WTC11 (cell line): ENCODE measurements around the gene DNAAF5. TPM values are rescaled to one million over a fixed set of nuclear protein-coding genes. Genes with fewer than 3 reads are reported as not detected.

Experiments used
- ATAC-seq: fragments of 200-7000 bp; cut with Tn5 transposase; 2 replicates; pipeline ENCODE4 v1.10.0; 2021; ENCODE audit warnings: mild to moderate bottlenecking, moderate library complexity
- CTCF ChIA-PET: fragments of 300-600 bp; sonication (Branson Sonifier 250); formaldehyde crosslinking; loops from one replicate; lab custom pipeline; 2021; ENCODE audit warnings: antibody characterized with exemption; lab: Charles Lee
- POLR2A ChIA-PET: fragments of 350-600 bp; sonication (Branson Sonifier 250); formaldehyde crosslinking; loops from one replicate; lab custom pipeline; 2021; ENCODE audit warnings: antibody characterized with exemption; lab: Charles Lee
- DNase-seq: peaks from one replicate; pipeline ENCODE4 v3.0.0; 2021; ENCODE audit warnings: low spot score
- H3K27ac Mint-ChIP-seq: 2 replicates; pipeline ENCODE4 v1.8.0; 2021; ENCODE audit warnings: mixed read lengths
- H3K27me3 Mint-ChIP-seq: 2 replicates; pipeline ENCODE4 v1.8.0; 2021; ENCODE audit warnings: low read depth, mild to moderate bottlenecking, moderate library complexity, mixed read lengths
- H3K36me3 Mint-ChIP-seq: 2 replicates; pipeline ENCODE4 v1.8.0; 2021; ENCODE audit warnings: mixed read lengths
- H3K4me1 Mint-ChIP-seq: 2 replicates; pipeline ENCODE4 v1.8.0; 2022; ENCODE audit warnings: mixed read lengths
- H3K4me3 Mint-ChIP-seq: 2 replicates; pipeline ENCODE4 v1.8.0; 2021; ENCODE audit warnings: mild to moderate bottlenecking, moderate library complexity, mixed read lengths
- H3K9me3 Mint-ChIP-seq: 2 replicates; pipeline ENCODE4 v1.8.0; 2021; ENCODE audit warnings: mixed read lengths
- CREB1 ChIP-seq: sonication (generic); formaldehyde crosslinking; IDR thresholded peaks from 2 replicates; pipeline ENCODE4 v1.8.0; 2023; ENCODE audit warnings: mild to moderate bottlenecking, missing genetic modification reagents
- GABPB1 ChIP-seq: sonication (generic); formaldehyde crosslinking; IDR thresholded peaks from 2 replicates; pipeline ENCODE4 v1.8.1; 2023; ENCODE audit warnings: mild to moderate bottlenecking, missing genetic modification reagents
- GTF2I ChIP-seq: fragments of 250-450 bp; sonication (Bioruptor Pico); conservative IDR thresholded peaks from 2 replicates; pipeline ENCODE4 v1.4.0; 2021; ENCODE audit warnings: mild to moderate bottlenecking
- JAZF1 ChIP-seq: fragments of 250-450 bp; sonication (Bioruptor Pico); IDR thresholded peaks from 2 replicates; pipeline ENCODE4 v1.9.0; 2021; ENCODE audit warnings: moderate library complexity, mild to moderate bottlenecking, inconsistent platforms
- JUN ChIP-seq: sonication (generic); formaldehyde crosslinking; IDR thresholded peaks from 2 replicates; pipeline ENCODE4 v1.8.0; 2023; ENCODE audit warnings: mild to moderate bottlenecking, missing genetic modification reagents
- MAX ChIP-seq: sonication (generic); formaldehyde crosslinking; IDR thresholded peaks from 2 replicates; pipeline ENCODE4 v1.8.0; 2022; ENCODE audit warnings: mild to moderate bottlenecking, missing genetic modification reagents
- NR2C2 ChIP-seq: sonication (generic); formaldehyde crosslinking; IDR thresholded peaks from 2 replicates; pipeline ENCODE4 v1.8.0; 2022; ENCODE audit warnings: mild to moderate bottlenecking, missing genetic modification reagents
- STAT6 ChIP-seq: sonication (generic); formaldehyde crosslinking; conservative IDR thresholded peaks from 2 replicates; pipeline ENCODE4 v1.8.1; 2023; ENCODE audit warnings: mild to moderate bottlenecking, low read depth, missing genetic modification reagents, moderate library complexity
- TP53 ChIP-seq: sonication (generic); formaldehyde crosslinking; IDR thresholded peaks from 2 replicates; pipeline ENCODE4 v1.8.1; 2023; ENCODE audit warnings: mild to moderate bottlenecking, missing genetic modification reagents
- USF2 ChIP-seq: sonication (generic); formaldehyde crosslinking; IDR thresholded peaks from 2 replicates; pipeline ENCODE4 v1.8.1; 2023; ENCODE audit warnings: mild to moderate bottlenecking, missing genetic modification reagents, moderate library complexity
- ZBTB43 ChIP-seq: sonication (generic); formaldehyde crosslinking; IDR thresholded peaks from 2 replicates; pipeline ENCODE4 v1.8.1; 2023; ENCODE audit warnings: mild to moderate bottlenecking, missing genetic modification reagents
- ZMAT4 ChIP-seq: fragments of 250-450 bp; sonication (Bioruptor Pico); IDR thresholded peaks from 2 replicates; pipeline ENCODE4 v1.9.0; 2021; ENCODE audit warnings: mild to moderate bottlenecking
- ZNF263 ChIP-seq: sonication (generic); formaldehyde crosslinking; IDR thresholded peaks from 2 replicates; pipeline ENCODE4 v1.8.1; 2022; ENCODE audit warnings: low read depth, mild to moderate bottlenecking, moderate library complexity, missing genetic modification reagents
- ZNF281 ChIP-seq: sonication (generic); formaldehyde crosslinking; IDR thresholded peaks from 2 replicates; pipeline ENCODE4 v1.8.0; 2023; ENCODE audit warnings: mild to moderate bottlenecking, missing genetic modification reagents
- ZNF416 ChIP-seq: fragments of 250-450 bp; sonication (Bioruptor Pico); IDR thresholded peaks from 2 replicates; pipeline ENCODE4 v1.9.0; 2021; ENCODE audit warnings: mild to moderate bottlenecking, inconsistent platforms
- ZNF423 ChIP-seq: fragments of 250-450 bp; sonication (Bioruptor Pico); IDR thresholded peaks from 2 replicates; pipeline ENCODE4 v2.1.2; 2022; ENCODE audit warnings: mild to moderate bottlenecking, moderate library complexity
- ZNF425 ChIP-seq: fragments of 250-450 bp; sonication (Bioruptor Pico); conservative IDR thresholded peaks from 2 replicates; pipeline ENCODE4 v1.9.0; 2021; ENCODE audit warnings: mild to moderate bottlenecking
- ZNF532 ChIP-seq: fragments of 250-450 bp; sonication (Bioruptor Pico); IDR thresholded peaks from 2 replicates; pipeline ENCODE4 v1.9.0; 2021; ENCODE audit warnings: mild to moderate bottlenecking, borderline replicate concordance
- ZSCAN18 ChIP-seq: fragments of 250-450 bp; sonication (Bioruptor Pico); IDR thresholded peaks from 2 replicates; pipeline ENCODE4 v2.1.2; 2022; ENCODE audit warnings: mild to moderate bottlenecking, moderate library complexity
- total RNA-seq: library from RNA; stranded (reverse); gene quantifications from 3 replicates; pipeline ENCODE4 v1.2.3, GENCODE V29; 2021

DNAAF5 gene
- total RNA-seq, 1 experiment from 2014 or later, result 62.2 TPM

- no peak for TF ChIP-seq ZNF263 (CRISPR knock-in tag)
- no peak for TF ChIP-seq MAX (CRISPR knock-in tag)
- TF ChIP-seq TP53 (CRISPR knock-in tag), result no peak
- no peak for TF ChIP-seq NR2C2 (CRISPR knock-in tag)
- TF ChIP-seq ZSCAN18, result no peak
- no peak for TF ChIP-seq GABPB1 (CRISPR knock-in tag)
These were observed 12.2 kb upstream of the DNAAF5 start (continued) for GRCh38 chr7:714251-714671.

GRCh38 chr7:716222-716621, 10.3 kb upstream of the DNAAF5 start:
- Mint-ChIP-seq H3K9me3 (peaks cover 19% of the 10 kb centered on the region), H3K27me3 (no peaks in the 10 kb centered on the region), H3K4me3 (no peak overlapping the region), H3K27ac (peak overlapping the region; percentile 52; the same call in 1 of the 2 replicates), H3K36me3 (peaks cover 25% of the 10 kb centered on the region), H3K4me1 (peaks cover 15% of the 10 kb centered on the region)
- CTCF ChIA-PET, result no interaction called here
- POLR2A ChIA-PET, result no interaction called here
- DNase-seq (no peak), ATAC-seq (no peak)
- TF ChIP-seq ZNF281 (CRISPR knock-in tag) (no peak), ZBTB43 (CRISPR knock-in tag) (no peak), ZNF416 (CRISPR knock-in tag) (no peak), JAZF1 (CRISPR knock-in tag) (no peak), ZMAT4 (no peak), JUN (CRISPR knock-in tag) (no peak), ZNF423 (CRISPR knock-in tag) (no peak), USF2 (CRISPR knock-in tag) (no peak), ZNF532 (CRISPR knock-in tag) (no peak), GTF2I (no peak), STAT6 (CRISPR knock-in tag) (no peak), TP53 (CRISPR knock-in tag) (no peak), CREB1 (no peak), ZNF425 (CRISPR knock-in tag) (no peak)
